Measurements from ENCODE around the gene UNC80. TPM values are rescaled to one million over a fixed set of nuclear protein-coding genes. Genes with fewer than 3 reads are reported as not detected.

UNC80 gene
- total and polyA plus RNA-seq, 2 donors (not counting 1 experiment from before 2014, with no cell fraction given) = not detected

- H3K36me3 ChIP-seq (replicated peaks in 1 of 2; ENCODE audit: control extremely low read depth in 1 of 2, control insufficient read depth in 1 of 2, extremely low read depth in 1 of 2, insufficient read depth in 2 of 2, low read length in 1 of 2) = peaks cover 12 to 28% of the 10 kb centered on the region in 2 experiments
These were observed 251.2 kb downstream of the UNC80 start for GRCh38 chr2:210022824-210023223.

DNA sequence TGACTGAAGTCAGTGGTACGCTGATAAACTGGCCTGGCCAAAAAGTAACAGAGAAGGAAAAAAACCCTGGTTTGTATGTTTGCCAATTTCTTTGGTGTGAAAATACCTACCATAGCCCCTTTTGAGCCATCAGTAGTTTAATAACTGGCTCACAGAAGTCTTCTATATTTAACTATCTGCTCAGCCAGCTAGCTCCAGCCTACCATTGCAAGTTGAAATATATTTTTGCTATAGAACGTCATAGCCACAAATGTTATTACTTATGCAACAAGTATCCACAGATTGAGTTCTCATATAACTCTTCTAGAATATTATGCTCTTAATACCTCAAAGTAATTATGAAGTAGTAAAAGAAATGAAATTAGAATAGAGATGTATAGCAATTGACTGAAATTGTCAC, 256.0 kb downstream of the UNC80 start:
- ChIA-PET CTCF (no interaction called here), POLR2A (no interaction called here)
- no peaks in the 10 kb centered on the region for H4K20me1 ChIP-seq (ENCODE audit: control insufficient read depth, insufficient read depth, low read length, poor library complexity, severe bottlenecking)
- H2AFZ ChIP-seq (ENCODE audit: insufficient read depth, low read depth, low read length, poor library complexity, severe bottlenecking) = no peak overlapping the region
- no peak overlapping the region for H3K4me2 ChIP-seq (replicated peaks; ENCODE audit: low read depth, low read length, poor library complexity, severe bottlenecking)
- H3K79me2 ChIP-seq (ENCODE audit: control insufficient read depth, insufficient read depth, low read length) = no peaks in the 10 kb centered on the region
- H3K27me3 Mint-ChIP-seq = no peaks in the 10 kb centered on the region
- H3K36me3 ChIP-seq (replicated peaks in 1 of 2; ENCODE audit: control extremely low read depth in 1 of 2, control insufficient read depth in 1 of 2, extremely low read depth in 1 of 2, insufficient read depth in 2 of 2, low read length in 1 of 2) = peaks cover 0 to 7% of the 10 kb centered on the region in 2 experiments
- intact Hi-C loops (cut with micrococcal nuclease) = no loop called here
- H3K9ac ChIP-seq (ENCODE audit: low read length) = no peak overlapping the region
- no peak for DNase-seq
- H3K4me3 ChIP-seq (ENCODE audit: control extremely low read depth in 1 of 5, extremely low read depth in 1 of 5, insufficient read depth in 1 of 5, low read depth in 2 of 5, low read length in 4 of 5) = no peak overlapping the region
- no peaks in the 10 kb centered on the region for H3K4me1 ChIP-seq (ENCODE audit: control insufficient read depth in 2 of 2, insufficient read depth in 2 of 2, low read length in 2 of 2)
- no peaks in the 10 kb centered on the region for H3K9me3 Mint-ChIP-seq (ENCODE audit: insufficient read depth)
- no peaks in the 10 kb centered on the region for H3K27me3 ChIP-seq (replicated peaks in 1 of 4; ENCODE audit: control extremely low read depth in 1 of 4, control insufficient read depth in 3 of 4, insufficient read depth in 4 of 4, low read length in 3 of 4)
- no CpG with 5 or more reads among the region's 2 CpGs for WGBS (ENCODE audit: insufficient coverage)
- no peaks in the 10 kb centered on the region for H3K4me1 Mint-ChIP-seq
- no peaks in the 10 kb centered on the region for H3K9me3 ChIP-seq (ENCODE audit: control extremely low read depth in 1 of 3, control insufficient read depth in 2 of 3, insufficient read depth in 1 of 3, low read length in 2 of 3)
- ATAC-seq (ENCODE audit: low read depth) = no peak
- H3K27ac ChIP-seq (ENCODE audit: low read length in 2 of 2) = no peak overlapping the region
- no peak for TF ChIP-seq EZH2 (IDR thresholded peaks at IDR 0.05; ENCODE audit: borderline replicate concordance, insufficient read depth, low read depth, low read length, poor library complexity, severe bottlenecking)
- no peak for TF ChIP-seq CTCF (IDR thresholded peaks at IDR 0.05)
- no peak overlapping the region for H3K27ac Mint-ChIP-seq
- H3K4me3 Mint-ChIP-seq = no peak overlapping the region

More at GRCh38 chr2:210022824-210023223, 251.2 kb downstream of the UNC80 start:
- Mint-ChIP-seq H3K9me3 (ENCODE audit: insufficient read depth) (no peaks in the 10 kb centered on the region), H3K27ac (no peak overlapping the region), H3K4me3 (no peak overlapping the region), H3K4me1 (no peaks in the 10 kb centered on the region), H3K27me3 (no peaks in the 10 kb centered on the region)
- Histone ChIP-seq H3K27me3 (replicated peaks in 1 of 4; ENCODE audit: control extremely low read depth in 1 of 4, control insufficient read depth in 3 of 4, insufficient read depth in 4 of 4, low read length in 3 of 4) (no peaks in the 10 kb centered on the region), H3K4me1 (ENCODE audit: control insufficient read depth in 2 of 2, insufficient read depth in 2 of 2, low read length in 2 of 2) (no peaks in the 10 kb centered on the region), H3K4me3 (ENCODE audit: control extremely low read depth in 1 of 5, extremely low read depth in 1 of 5, insufficient read depth in 1 of 5, low read depth in 2 of 5, low read length in 4 of 5) (no peak overlapping the region), H3K9me3 (ENCODE audit: control extremely low read depth in 1 of 3, control insufficient read depth in 2 of 3, insufficient read depth in 1 of 3, low read length in 2 of 3) (no peaks in the 10 kb centered on the region), H3K27ac (ENCODE audit: low read length in 2 of 2) (no peak overlapping the region), H4K20me1 (ENCODE audit: control insufficient read depth, insufficient read depth, low read length, poor library complexity, severe bottlenecking) (no peaks in the 10 kb centered on the region), H2AFZ (ENCODE audit: insufficient read depth, low read depth, low read length, poor library complexity, severe bottlenecking) (no peak overlapping the region), H3K9ac (ENCODE audit: low read length) (no peak overlapping the region), H3K79me2 (ENCODE audit: control insufficient read depth, insufficient read depth, low read length) (no peaks in the 10 kb centered on the region), H3K4me2 (replicated peaks; ENCODE audit: low read depth, low read length, poor library complexity, severe bottlenecking) (no peak overlapping the region)
- WGBS (ENCODE audit: insufficient coverage) = no CpG with 5 or more reads among the region's 3 CpGs
- intact Hi-C loops (cut with micrococcal nuclease) = no loop called here
- TF ChIP-seq CTCF (IDR thresholded peaks at IDR 0.05) (no peak), EZH2 (IDR thresholded peaks at IDR 0.05; ENCODE audit: borderline replicate concordance, insufficient read depth, low read depth, low read length, poor library complexity, severe bottlenecking) (no peak)
- ChIA-PET CTCF (no interaction called here), POLR2A (no interaction called here)
- no peak for ATAC-seq (ENCODE audit: low read depth)
- no peak for DNase-seq

All from B cell (primary cell).